ENCODE data around the gene AGO4. TPM values are rescaled to one million over a fixed set of nuclear protein-coding genes. Genes with fewer than 3 reads are reported as not detected.
"Not testable (repeated sequence)": the region's sequence is repeated elsewhere in the genome, so short reads cannot be mapped to it uniquely, and the experiment has no call there.

Gene AGO4
- total RNA-seq, 2 experiments from 2014 or later: 6.5 to 18.6 TPM

DNA sequence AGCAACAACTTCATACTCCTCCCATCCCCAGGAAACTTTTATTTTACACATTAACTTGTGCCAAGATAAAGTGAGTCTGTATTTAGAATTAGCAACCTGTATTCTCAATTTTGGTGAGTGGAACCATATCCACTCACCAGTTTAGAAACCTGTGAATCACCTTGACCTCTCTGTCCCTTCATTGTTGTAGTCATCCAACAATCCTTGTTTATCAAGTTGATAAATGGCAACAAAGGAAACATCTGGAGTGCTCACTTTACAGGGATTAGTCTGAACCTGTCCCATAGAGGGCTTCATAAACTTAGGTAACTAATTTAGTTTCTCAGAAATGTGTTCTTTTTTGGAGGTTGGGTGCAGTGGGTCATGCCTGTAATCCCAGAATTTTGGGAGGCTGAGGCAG lies 34.1 kb upstream of the AGO4 start:
- ChIA-PET CTCF (ENCODE audit: unreplicated experiment) (no interaction called here), POLR2A (no interaction called here)
- no peaks in the 10 kb centered on the region for H3K36me3 ChIP-seq (ENCODE audit: insufficient read depth, low read length)
- no peaks in the 10 kb centered on the region for H4K20me1 ChIP-seq (ENCODE audit: insufficient read depth, low read length)
- H3K4me3 ChIP-seq (ENCODE audit: low read depth, low read length, poor library complexity, severe bottlenecking): no peak overlapping the region
- intact Hi-C loops (cut with micrococcal nuclease; ENCODE audit: unreplicated experiment): loop anchor here (1.0 to 5.0 kb wide), 4 partner anchors 46 to 323 kb away; no protein-coding TSS in a partner anchor
- H3K27ac ChIP-seq (ENCODE audit: low read depth, low read length, poor library complexity, severe bottlenecking): no peak overlapping the region
- no peaks in the 10 kb centered on the region for H3K9me2 ChIP-seq (ENCODE audit: insufficient read depth, low read length)
- BruUV-seq (replicated peaks): no TSS peak
- TF ChIP-seq, protein P1, sequence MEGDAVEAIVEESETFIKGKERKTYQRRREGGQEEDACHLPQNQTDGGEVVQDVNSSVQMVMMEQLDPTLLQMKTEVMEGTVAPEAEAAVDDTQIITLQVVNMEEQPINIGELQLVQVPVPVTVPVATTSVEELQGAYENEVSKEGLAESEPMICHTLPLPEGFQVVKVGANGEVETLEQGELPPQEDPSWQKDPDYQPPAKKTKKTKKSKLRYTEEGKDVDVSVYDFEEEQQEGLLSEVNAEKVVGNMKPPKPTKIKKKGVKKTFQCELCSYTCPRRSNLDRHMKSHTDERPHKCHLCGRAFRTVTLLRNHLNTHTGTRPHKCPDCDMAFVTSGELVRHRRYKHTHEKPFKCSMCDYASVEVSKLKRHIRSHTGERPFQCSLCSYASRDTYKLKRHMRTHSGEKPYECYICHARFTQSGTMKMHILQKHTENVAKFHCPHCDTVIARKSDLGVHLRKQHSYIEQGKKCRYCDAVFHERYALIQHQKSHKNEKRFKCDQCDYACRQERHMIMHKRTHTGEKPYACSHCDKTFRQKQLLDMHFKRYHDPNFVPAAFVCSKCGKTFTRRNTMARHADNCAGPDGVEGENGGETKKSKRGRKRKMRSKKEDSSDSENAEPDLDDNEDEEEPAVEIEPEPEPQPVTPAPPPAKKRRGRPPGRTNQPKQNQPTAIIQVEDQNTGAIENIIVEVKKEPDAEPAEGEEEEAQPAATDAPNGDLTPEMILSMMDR (conservative IDR thresholded peaks at IDR 0.05; ENCODE audit: low read length): no peak
- no peak for TF ChIP-seq EZH2phosphoT487 (IDR thresholded peaks at IDR 0.05; ENCODE audit: borderline replicate concordance, low read depth, low read length)
- no peak for DNase-seq (ENCODE audit: low spot score)
- no peaks in the 10 kb centered on the region for H3K9me3 ChIP-seq (ENCODE audit: low read length)
- H3K4me2 ChIP-seq (ENCODE audit: low read length): no peak overlapping the region
- H3K4me1 ChIP-seq (ENCODE audit: insufficient read depth, low read length, poor library complexity, severe bottlenecking): no peaks in the 10 kb centered on the region
- no peak overlapping the region for H2AFZ ChIP-seq (ENCODE audit: low read length)
- H3K79me2 ChIP-seq (ENCODE audit: insufficient read depth, low read depth, low read length): peaks cover 5% of the 10 kb centered on the region

DNA sequence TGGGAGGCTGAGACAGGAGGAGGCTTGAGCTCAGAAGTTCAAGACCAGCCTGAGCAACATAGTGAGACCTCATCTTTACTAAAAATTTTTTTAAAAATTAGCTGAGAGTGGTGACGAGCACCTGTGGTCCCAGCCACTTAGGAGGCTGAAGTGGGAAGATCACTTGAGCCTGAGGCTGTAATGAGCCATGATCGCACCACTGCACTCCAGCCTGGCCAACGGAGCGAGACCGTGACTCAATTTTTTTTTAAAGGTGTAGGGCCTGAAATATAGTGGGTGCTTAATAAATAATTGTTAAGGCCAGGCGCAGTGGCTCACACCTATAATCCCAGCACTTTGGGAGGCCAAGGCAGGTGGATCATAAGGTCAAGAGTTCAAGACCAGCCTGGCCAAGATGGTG lies 31.6 kb upstream of the AGO4 start:
- CTCF ChIA-PET (ENCODE audit: unreplicated experiment); intact Hi-C loops (cut with micrococcal nuclease; ENCODE audit: unreplicated experiment); H3K9me2 ChIP-seq (ENCODE audit: insufficient read depth, low read length); H2AFZ ChIP-seq (ENCODE audit: low read length); H4K20me1 ChIP-seq (ENCODE audit: insufficient read depth, low read length); H3K4me1 ChIP-seq (ENCODE audit: insufficient read depth, low read length, poor library complexity, severe bottlenecking); H3K4me2 ChIP-seq (ENCODE audit: low read length); H3K27ac ChIP-seq (ENCODE audit: low read depth, low read length, poor library complexity, severe bottlenecking); H3K4me3 ChIP-seq (ENCODE audit: low read depth, low read length, poor library complexity, severe bottlenecking); BruUV-seq (replicated peaks); H3K79me2 ChIP-seq (ENCODE audit: insufficient read depth, low read depth, low read length); DNase-seq (ENCODE audit: low spot score); H3K9me3 ChIP-seq (ENCODE audit: low read length); H3K36me3 ChIP-seq (ENCODE audit: insufficient read depth, low read length): not testable (repeated sequence)
- POLR2A ChIA-PET: interaction anchor here (0.6 kb wide), 2 partner anchors 11 to 27 kb away, joined by 3 read pairs; no protein-coding TSS in a partner anchor

DNA sequence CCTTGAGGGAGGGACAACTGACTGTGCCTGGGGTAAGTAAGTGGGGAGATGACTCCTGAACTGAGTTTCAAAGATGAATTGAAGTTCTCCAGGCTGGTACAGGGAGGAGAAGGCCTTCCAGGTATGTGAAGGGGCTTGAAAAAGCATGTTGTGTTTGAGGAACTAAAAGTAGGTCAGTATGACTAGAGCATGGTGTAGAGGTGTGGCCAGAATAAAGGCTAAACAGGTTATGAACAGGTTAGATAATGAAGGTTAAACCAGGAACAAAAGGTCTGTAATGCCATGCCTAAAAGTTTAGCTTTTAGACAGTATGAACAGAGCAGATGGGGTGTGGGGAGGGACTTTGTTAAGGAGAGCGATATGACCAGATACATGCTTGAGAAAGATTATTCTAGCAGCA lies 30.7 kb upstream of the AGO4 start:
- POLR2A ChIA-PET: interaction anchor here (0.5 kb wide), 1 partner anchor 36 kb away, joined by 7 read pairs; no protein-coding TSS in a partner anchor
- CTCF ChIA-PET (ENCODE audit: unreplicated experiment): interaction anchor here (0.9 kb wide), 1 partner anchor 326 kb away, joined by 3 read pairs; no protein-coding TSS in a partner anchor
- intact Hi-C loops (cut with micrococcal nuclease; ENCODE audit: unreplicated experiment): no loop called here

More for the DNA sequence above, 30.7 kb upstream of the AGO4 start:
- H3K9me3 ChIP-seq (ENCODE audit: low read length): no peaks in the 10 kb centered on the region
- no peaks in the 10 kb centered on the region for H4K20me1 ChIP-seq (ENCODE audit: insufficient read depth, low read length)
- H3K9me2 ChIP-seq (ENCODE audit: insufficient read depth, low read length): no peaks in the 10 kb centered on the region
- no peak overlapping the region for H3K27ac ChIP-seq (ENCODE audit: low read depth, low read length, poor library complexity, severe bottlenecking)
- H3K4me3 ChIP-seq (ENCODE audit: low read depth, low read length, poor library complexity, severe bottlenecking): no peak overlapping the region
- TF ChIP-seq, protein P1 (conservative IDR thresholded peaks at IDR 0.05; ENCODE audit: low read length): no peak
- no peak for TF ChIP-seq EZH2phosphoT487 (IDR thresholded peaks at IDR 0.05; ENCODE audit: borderline replicate concordance, low read depth, low read length)
- H3K36me3 ChIP-seq (ENCODE audit: insufficient read depth, low read length): no peaks in the 10 kb centered on the region
- no peak for DNase-seq (ENCODE audit: low spot score)
- H3K79me2 ChIP-seq (ENCODE audit: insufficient read depth, low read depth, low read length): no peaks in the 10 kb centered on the region
- no peak overlapping the region for H2AFZ ChIP-seq (ENCODE audit: low read length)
- no peaks in the 10 kb centered on the region for H3K4me1 ChIP-seq (ENCODE audit: insufficient read depth, low read length, poor library complexity, severe bottlenecking)
- BruUV-seq (replicated peaks): no TSS peak
- no peak overlapping the region for H3K4me2 ChIP-seq (ENCODE audit: low read length)

All from OCI-LY7 (cell line).